Measurements from ENCODE around the gene ALX4.

ALX4 gene

DNA sequence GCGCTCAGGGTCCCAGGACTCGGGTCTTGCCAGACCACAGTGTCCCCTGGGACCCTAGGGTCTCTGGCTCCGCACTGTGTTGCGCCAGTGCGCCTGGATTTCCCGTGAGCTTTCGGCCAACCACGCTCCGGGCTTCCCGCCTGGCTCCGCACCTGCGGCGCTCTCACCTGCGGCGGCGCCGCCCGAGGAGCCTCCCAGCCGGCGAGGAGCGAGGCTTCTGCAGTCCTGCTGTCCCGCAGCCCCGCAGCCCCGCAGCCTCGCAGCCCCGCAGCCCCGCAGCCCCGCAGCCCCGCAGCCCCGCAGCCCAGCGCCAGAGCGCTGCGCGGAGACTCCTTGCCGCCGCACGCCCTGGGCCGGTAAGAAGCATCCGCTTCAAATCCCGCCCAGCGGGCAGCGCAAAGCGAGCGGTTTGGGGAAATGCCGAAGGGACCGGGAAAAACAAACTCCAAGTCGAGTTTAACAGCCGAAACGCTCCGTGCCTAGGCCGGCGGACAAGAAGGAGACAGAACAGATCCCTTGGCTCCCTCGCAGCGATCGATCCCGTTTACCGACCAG is 939 bp downstream of the ALX4 start:
- Histone ChIP-seq H3K4me3 (ENCODE audit: insufficient read length, low read depth) (peak overlapping the region; percentile 47), H3K9ac (ENCODE audit: insufficient read length, low read depth) (peak overlapping the region; percentile 61), H3K4me1 (ENCODE audit: insufficient read depth, insufficient read length) (peaks cover 13% of the 10 kb centered on the region), H3K9me3 (ENCODE audit: insufficient read depth, low read length) (no peaks in the 10 kb centered on the region), H3K36me3 (ENCODE audit: insufficient read depth, insufficient read length, low read length) (no peaks in the 10 kb centered on the region), H3K27me3 (ENCODE audit: insufficient read depth, insufficient read length) (peaks cover 99% of the 10 kb centered on the region)
- no peak for DNase-seq (ENCODE audit: low read depth, low spot score)
- TF ChIP-seq YY1 (IDR thresholded peaks at IDR 0.05; ENCODE audit: insufficient read depth, insufficient read length) (no peak), SUZ12 (IDR thresholded peaks at IDR 0.05; ENCODE audit: extremely low read depth, insufficient read depth, insufficient read length) (peak; percentile 63)

- no peak for DNase-seq (ENCODE audit: low read depth, low spot score)
- Histone ChIP-seq H3K27me3 (ENCODE audit: insufficient read depth, insufficient read length) (peaks cover 99% of the 10 kb centered on the region), H3K4me3 (ENCODE audit: insufficient read length, low read depth) (peak overlapping the region; percentile 32), H3K4me1 (ENCODE audit: insufficient read depth, insufficient read length) (peaks cover 13% of the 10 kb centered on the region), H3K9me3 (ENCODE audit: insufficient read depth, low read length) (no peaks in the 10 kb centered on the region), H3K9ac (ENCODE audit: insufficient read length, low read depth) (peak overlapping the region; percentile 61), H3K36me3 (ENCODE audit: insufficient read depth, insufficient read length, low read length) (no peaks in the 10 kb centered on the region)
- TF ChIP-seq SUZ12 (IDR thresholded peaks at IDR 0.05; ENCODE audit: extremely low read depth, insufficient read depth, insufficient read length) (peak; percentile 66), YY1 (IDR thresholded peaks at IDR 0.05; ENCODE audit: insufficient read depth, insufficient read length) (no peak), ZNF274 (IDR thresholded peaks at IDR 0.05; ENCODE audit: low read depth, low read length) (no peak)
Measured at GRCh38 chr11:44308256-44308922, 1.6 kb downstream of the ALX4 start.

GRCh38 chr11:44307340-44308099 is 2.4 kb downstream of the ALX4 start:
- peaks cover 13% of the 10 kb centered on the region for H3K4me1 ChIP-seq (ENCODE audit: insufficient read depth, insufficient read length)
- TF ChIP-seq ZNF274 (IDR thresholded peaks at IDR 0.05; ENCODE audit: low read depth, low read length) (no peak), YY1 (IDR thresholded peaks at IDR 0.05; ENCODE audit: insufficient read depth, insufficient read length) (no peak), SUZ12 (IDR thresholded peaks at IDR 0.05; ENCODE audit: extremely low read depth, insufficient read depth, insufficient read length) (no peak)
- no peak overlapping the region for H3K4me3 ChIP-seq (ENCODE audit: insufficient read length, low read depth)
- no peaks in the 10 kb centered on the region for H3K36me3 ChIP-seq (ENCODE audit: insufficient read depth, insufficient read length, low read length)
- H3K9me3 ChIP-seq (ENCODE audit: insufficient read depth, low read length): no peaks in the 10 kb centered on the region
- DNase-seq (ENCODE audit: low read depth, low spot score): no peak
- no peak overlapping the region for H3K9ac ChIP-seq (ENCODE audit: insufficient read length, low read depth)
- H3K27me3 ChIP-seq (ENCODE audit: insufficient read depth, insufficient read length): peaks cover 99% of the 10 kb centered on the region

DNA sequence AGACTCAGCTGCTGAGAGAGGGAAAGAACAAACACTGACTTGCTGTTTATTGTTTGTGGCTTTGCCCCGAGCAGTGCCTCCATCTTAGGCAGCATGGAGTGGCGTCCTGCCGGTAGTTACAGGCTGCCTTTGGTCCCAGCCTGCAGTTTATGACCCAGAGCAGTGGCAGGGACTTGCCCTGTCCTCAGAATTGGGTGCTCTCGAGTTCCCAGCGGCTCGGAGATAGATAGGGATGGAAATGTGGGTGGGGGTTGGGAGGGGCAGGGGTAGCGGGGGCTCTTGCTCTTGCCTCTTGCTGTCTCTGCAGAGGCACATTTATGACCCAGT is 3.1 kb downstream of the ALX4 start:
- H3K9ac ChIP-seq (ENCODE audit: insufficient read length, low read depth): no peak overlapping the region
- TF ChIP-seq YY1 (IDR thresholded peaks at IDR 0.05; ENCODE audit: insufficient read depth, insufficient read length) (peak; percentile 58), ZNF274 (IDR thresholded peaks at IDR 0.05; ENCODE audit: low read depth, low read length) (no peak)
- no peaks in the 10 kb centered on the region for H3K9me3 ChIP-seq (ENCODE audit: insufficient read depth, low read length)
- H3K4me3 ChIP-seq (ENCODE audit: insufficient read length, low read depth): no peak overlapping the region
- H3K36me3 ChIP-seq (ENCODE audit: insufficient read depth, insufficient read length, low read length): no peaks in the 10 kb centered on the region
- no peak for DNase-seq (ENCODE audit: low read depth, low spot score)
- H3K27me3 ChIP-seq (ENCODE audit: insufficient read depth, insufficient read length): peaks cover 99% of the 10 kb centered on the region
- H3K4me1 ChIP-seq (ENCODE audit: insufficient read depth, insufficient read length): peaks cover 14% of the 10 kb centered on the region

- no peak for TF ChIP-seq ZNF274 (IDR thresholded peaks at IDR 0.05; ENCODE audit: low read depth, low read length)
- TF ChIP-seq SUZ12 (IDR thresholded peaks at IDR 0.05; ENCODE audit: extremely low read depth, insufficient read depth, insufficient read length): peak; percentile 69
- no peak for DNase-seq (ENCODE audit: low read depth, low spot score)
- H3K4me1 ChIP-seq (ENCODE audit: insufficient read depth, insufficient read length): peaks cover 16% of the 10 kb centered on the region
- H3K9ac ChIP-seq (ENCODE audit: insufficient read length, low read depth): peak overlapping the region; percentile 62
- no peaks in the 10 kb centered on the region for H3K9me3 ChIP-seq (ENCODE audit: insufficient read depth, low read length)
- no peaks in the 10 kb centered on the region for H3K36me3 ChIP-seq (ENCODE audit: insufficient read depth, insufficient read length, low read length)
- H3K4me3 ChIP-seq (ENCODE audit: insufficient read length, low read depth): peak overlapping the region; percentile 25
- H3K27me3 ChIP-seq (ENCODE audit: insufficient read depth, insufficient read length): peaks cover 99% of the 10 kb centered on the region
Measured at GRCh38 chr11:44306052-44306917, 3.7 kb downstream of the ALX4 start.

DNA sequence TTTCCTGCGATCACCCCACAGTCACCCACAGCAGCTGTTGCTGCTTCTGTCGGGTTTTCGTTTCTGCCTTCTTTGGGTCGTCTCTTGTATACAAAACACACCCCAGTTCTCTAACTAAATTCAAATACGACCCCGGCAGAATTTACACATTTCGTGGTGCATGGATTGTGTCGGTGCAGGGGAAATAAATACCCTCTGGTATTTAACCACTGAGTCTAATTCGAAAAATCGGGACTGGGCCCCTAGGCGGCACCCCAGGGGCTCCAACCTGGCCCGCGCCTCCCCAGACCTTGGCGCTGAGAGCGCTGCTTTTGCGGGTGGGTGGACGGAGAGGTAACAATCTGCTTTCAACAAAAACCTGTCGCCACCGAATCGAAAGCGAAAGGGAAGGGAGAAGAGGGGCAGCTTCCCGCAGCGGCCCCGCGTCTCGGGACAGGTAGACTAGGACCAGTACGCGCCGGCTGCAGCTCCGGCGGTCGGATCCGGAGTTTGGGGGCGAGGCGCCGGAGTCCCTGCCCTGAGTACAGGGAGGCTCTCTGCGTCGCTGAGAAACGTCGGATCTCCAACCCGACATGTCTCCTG is 4.4 kb downstream of the ALX4 start:
- peak overlapping the region; percentile 25 for H3K4me3 ChIP-seq (ENCODE audit: insufficient read length, low read depth)
- peak overlapping the region; percentile 62 for H3K9ac ChIP-seq (ENCODE audit: insufficient read length, low read depth)
- H3K4me1 ChIP-seq (ENCODE audit: insufficient read depth, insufficient read length): peaks cover 22% of the 10 kb centered on the region
- no peak for TF ChIP-seq YY1 (IDR thresholded peaks at IDR 0.05; ENCODE audit: insufficient read depth, insufficient read length)
- peak; percentile 94 for TF ChIP-seq SUZ12 (IDR thresholded peaks at IDR 0.05; ENCODE audit: extremely low read depth, insufficient read depth, insufficient read length)
- TF ChIP-seq ZNF274 (IDR thresholded peaks at IDR 0.05; ENCODE audit: low read depth, low read length): no peak
- H3K36me3 ChIP-seq (ENCODE audit: insufficient read depth, insufficient read length, low read length): no peaks in the 10 kb centered on the region
- peak; percentile 20 for DNase-seq (ENCODE audit: low read depth, low spot score)
- H3K27me3 ChIP-seq (ENCODE audit: insufficient read depth, insufficient read length): peaks cover 96% of the 10 kb centered on the region
- H3K9me3 ChIP-seq (ENCODE audit: insufficient read depth, low read length): no peaks in the 10 kb centered on the region

Data from NT2/D1 (cell line).